ENCODE data around the gene PRR23B. TPM values are rescaled to one million over a fixed set of nuclear protein-coding genes. Genes with fewer than 3 reads are reported as not detected.

PRR23B gene
- total RNA-seq, 3 donors from 2014 or later = not detected

- H3K27ac ChIP-seq = no peak overlapping the region
- no peak for DNase-seq (ENCODE audit: low spot score in 2 of 2)
- no peak for TF ChIP-seq POLR2AphosphoS5 (IDR thresholded peaks at IDR 0.05)
- TF ChIP-seq, protein P1, sequence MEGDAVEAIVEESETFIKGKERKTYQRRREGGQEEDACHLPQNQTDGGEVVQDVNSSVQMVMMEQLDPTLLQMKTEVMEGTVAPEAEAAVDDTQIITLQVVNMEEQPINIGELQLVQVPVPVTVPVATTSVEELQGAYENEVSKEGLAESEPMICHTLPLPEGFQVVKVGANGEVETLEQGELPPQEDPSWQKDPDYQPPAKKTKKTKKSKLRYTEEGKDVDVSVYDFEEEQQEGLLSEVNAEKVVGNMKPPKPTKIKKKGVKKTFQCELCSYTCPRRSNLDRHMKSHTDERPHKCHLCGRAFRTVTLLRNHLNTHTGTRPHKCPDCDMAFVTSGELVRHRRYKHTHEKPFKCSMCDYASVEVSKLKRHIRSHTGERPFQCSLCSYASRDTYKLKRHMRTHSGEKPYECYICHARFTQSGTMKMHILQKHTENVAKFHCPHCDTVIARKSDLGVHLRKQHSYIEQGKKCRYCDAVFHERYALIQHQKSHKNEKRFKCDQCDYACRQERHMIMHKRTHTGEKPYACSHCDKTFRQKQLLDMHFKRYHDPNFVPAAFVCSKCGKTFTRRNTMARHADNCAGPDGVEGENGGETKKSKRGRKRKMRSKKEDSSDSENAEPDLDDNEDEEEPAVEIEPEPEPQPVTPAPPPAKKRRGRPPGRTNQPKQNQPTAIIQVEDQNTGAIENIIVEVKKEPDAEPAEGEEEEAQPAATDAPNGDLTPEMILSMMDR (IDR thresholded peaks at IDR 0.05) = no peak
- no peak for TF ChIP-seq POLR2A (IDR thresholded peaks at IDR 0.05)
- peaks cover 17 to 22% of the 10 kb centered on the region in 2 donors for H3K9me3 ChIP-seq
- no peaks in the 10 kb centered on the region for H3K4me1 ChIP-seq
- intact Hi-C loops (cut with DNase I; ENCODE audit: low total_unique reads) = no loop called here
- no peaks in the 10 kb centered on the region for H3K27me3 ChIP-seq
- no peaks in the 10 kb centered on the region for H3K36me3 ChIP-seq
- H3K4me3 ChIP-seq = no peak overlapping the region
These were observed 474 bp downstream of the PRR23B start for GRCh38 chr3:139020036-139020867.

GRCh38 chr3:139016430-139017048, 4.2 kb downstream of the PRR23B start:
- H3K36me3 ChIP-seq = no peaks in the 10 kb centered on the region
- intact Hi-C loops (cut with DNase I; ENCODE audit: low total_unique reads) = no loop called here
- no peak for TF ChIP-seq POLR2A (IDR thresholded peaks at IDR 0.05)
- TF ChIP-seq, protein P1 (IDR thresholded peaks at IDR 0.05) = no peak
- no peak for TF ChIP-seq POLR2AphosphoS5 (IDR thresholded peaks at IDR 0.05)
- no peak overlapping the region for H3K27ac ChIP-seq
- peaks cover 18 to 23% of the 10 kb centered on the region in 2 donors for H3K9me3 ChIP-seq
- no peak for DNase-seq (ENCODE audit: low spot score in 2 of 2)
- H3K27me3 ChIP-seq = no peaks in the 10 kb centered on the region
- no peak overlapping the region for H3K4me3 ChIP-seq
- no peaks in the 10 kb centered on the region for H3K4me1 ChIP-seq

DNA sequence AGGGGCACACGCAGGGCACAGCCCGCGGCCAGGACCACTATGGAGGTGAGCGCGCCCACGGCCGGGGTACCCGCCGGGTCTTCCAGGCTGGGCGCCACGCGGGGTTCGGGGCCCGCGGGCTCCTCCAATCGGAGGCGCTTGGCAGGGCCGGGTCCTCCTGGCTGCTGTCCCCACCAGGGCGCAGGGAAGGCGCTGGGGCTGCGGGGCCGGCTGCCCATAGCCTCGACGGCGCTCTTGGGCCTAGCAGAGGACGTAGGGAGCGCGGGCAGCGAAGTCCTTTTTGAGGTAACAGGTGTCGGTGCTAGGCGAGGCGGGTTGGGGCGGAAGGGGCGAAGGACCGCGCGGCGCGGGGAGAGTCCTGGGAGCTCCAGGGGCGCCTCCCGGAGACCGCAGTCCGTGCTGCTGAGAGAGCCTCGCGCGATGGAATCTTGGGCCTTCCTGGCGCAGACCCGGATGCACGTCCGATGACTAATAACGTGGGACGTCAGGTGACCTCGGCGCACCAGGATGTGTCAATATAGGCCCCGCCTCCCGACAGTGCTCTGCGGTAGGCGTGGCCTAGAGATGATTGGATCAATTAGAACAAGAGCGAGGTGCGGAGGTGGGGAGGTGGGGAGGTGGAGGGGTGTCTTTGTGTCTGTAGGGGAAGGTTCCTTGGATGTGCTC, 14.5 kb downstream of the PRR23B start, which contains the start of gene PRR23A:
Gene PRR23A, minus strand, starts transcription at position 218 of the 666 bp plus-strand sequence. Its CDS starts 0 bp downstream, at position 218.
- no peaks in the 10 kb centered on the region for H3K4me1 ChIP-seq
- H3K27ac ChIP-seq = no peak within 1 kb of the TSS
- intact Hi-C loops (cut with DNase I; ENCODE audit: low total_unique reads) = no loop called here

GRCh38 chr3:139005356-139005993, 15.3 kb downstream of the PRR23B start:
- Histone ChIP-seq H3K4me3 (no peak overlapping the region), H3K4me1 (no peaks in the 10 kb centered on the region), H3K36me3 (no peaks in the 10 kb centered on the region), H3K27me3 (no peaks in the 10 kb centered on the region), H3K9me3 (peaks cover 5 to 18% of the 10 kb centered on the region in 2 donors), H3K27ac (no peak overlapping the region)
- intact Hi-C loops (cut with DNase I; ENCODE audit: low total_unique reads) = no loop called here
- TF ChIP-seq, protein P1 (IDR thresholded peaks at IDR 0.05) = no peak
- TF ChIP-seq POLR2A (IDR thresholded peaks at IDR 0.05) = no peak
- no peak for TF ChIP-seq POLR2AphosphoS5 (IDR thresholded peaks at IDR 0.05)
- DNase-seq (ENCODE audit: low spot score in 2 of 2) = no peak

More for the DNA sequence above, 14.5 kb downstream of the PRR23B start, which contains the start of gene PRR23A:
- peaks cover 9 to 14% of the 10 kb centered on the region in 2 donors for H3K9me3 ChIP-seq
- H3K4me3 ChIP-seq = no peak within 1 kb of the TSS
- no peaks in the 10 kb centered on the region for H3K36me3 ChIP-seq
- H3K27me3 ChIP-seq = no peaks in the 10 kb centered on the region
- TF ChIP-seq POLR2A (IDR thresholded peaks at IDR 0.05) = no peak
- no peak for TF ChIP-seq POLR2AphosphoS5 (IDR thresholded peaks at IDR 0.05)
- TF ChIP-seq, protein P1 (IDR thresholded peaks at IDR 0.05) = no peak
- no peak for DNase-seq (ENCODE audit: low spot score in 2 of 2)

Data from breast epithelium (tissue), 4 donors.